GM12878 (cell line): Measurements from ENCODE around the gene CYP1A2. TPM values are rescaled to one million over a fixed set of nuclear protein-coding genes. Genes with fewer than 3 reads are reported as not detected.

Experiments
- BRCA1 ChIP-seq: IDR thresholded peaks from 2 replicates; pipeline ENCODE4 v1.6.1; 2011; ENCODE audit warnings: low read depth, low read length, improper control_type of control experiment
- EP300 ChIP-seq, 2 experiments: fragments of 150-350 bp in 1 of 2; IDR thresholded peaks; 2 replicates each; pipeline ENCODE4 v1.6.1; 2011 to 2012; ENCODE audit warnings: low read depth in 2 of 2, low read length in 2 of 2, borderline replicate concordance in 1 of 2, improper control_type of control experiment in 1 of 2, inconsistent platforms in 1 of 2; ENCODE audit not compliant: control insufficient read depth in 1 of 2
- NBN ChIP-seq: fragments of 450-650 bp; IDR thresholded peaks from 2 replicates; pipeline ENCODE4 v1.6.1; 2016
- NFIC ChIP-seq: IDR thresholded peaks from 2 replicates; pipeline ENCODE4 v1.6.1; 2012; ENCODE audit warnings: low read depth, mild to moderate bottlenecking, inconsistent platforms, low read length, moderate library complexity
- PAX8 ChIP-seq: fragments of 450-650 bp; IDR thresholded peaks from 2 replicates; pipeline ENCODE4 v1.6.1; 2017; ENCODE audit warnings: mild to moderate bottlenecking, moderate library complexity
- polyA plus RNA-seq, 11 experiments: library from polyadenylated mRNA; depleted of rRNA in 4 of 11; unstranded in 6 of 11; stranded (reverse) in 5 of 11; fragments of >200 nt; fragmentation: Nextera tagmentation in 4 of 11; fragmentation: Illumina TruSeq in 1 of 11; extraction: Ambion mirVana in 4 of 11; extraction: Trizol in 1 of 11; gene quantifications; 1 replicate in 1 of 11; 2 replicates in 10 of 11; pipeline versions ENCODE4 v1.2.1 to v1.2.3, GENCODE V29; 2011 to 2016; ENCODE audit warnings: inconsistent platforms in 2 of 11, missing spikeins in 2 of 11, low read depth in 1 of 11
- total RNA-seq, 4 experiments: library from RNA; depleted of rRNA in 3 of 4; stranded (reverse); fragments of >200 nt in 3 of 4; fragmentation: Illumina TruSeq in 1 of 4; extraction: Trizol in 1 of 4; gene quantifications; 2 replicates each; pipeline versions ENCODE4 v1.2.1 to v1.2.3, GENCODE V29; 2013 to 2021
- TF ChIP-seq, protein P1 (sequence below): fragments of 450-650 bp; IDR thresholded peaks from 2 replicates; pipeline ENCODE4 v1.6.1; 2017; ENCODE audit warnings: mild to moderate bottlenecking, low read depth, inconsistent platforms; ENCODE audit not compliant: poor library complexity, severe bottlenecking
- TF ChIP-seq, protein P2 (sequence below): fragments of 450-650 bp; IDR thresholded peaks from 2 replicates; pipeline ENCODE4 v1.6.1; 2016; ENCODE audit warnings: mild to moderate bottlenecking
- TF ChIP-seq, protein P3 (sequence below): fragments of 450-650 bp; IDR thresholded peaks from 2 replicates; pipeline ENCODE4 v1.6.1; 2016; ENCODE audit warnings: mild to moderate bottlenecking, moderate library complexity, borderline replicate concordance
- TF ChIP-seq, protein P4 (sequence below), 3 experiments: IDR thresholded peaks in 2 of 3; conservative IDR thresholded peaks in 1 of 3; 2 replicates each; pipeline ENCODE4 v1.5.1; 2011; ENCODE audit warnings: low read depth in 3 of 3, low read length in 3 of 3, mild to moderate bottlenecking in 3 of 3, control low read depth in 2 of 3, moderate library complexity in 2 of 3, inconsistent platforms in 1 of 3, mixed read lengths in 1 of 3; ENCODE audit not compliant: control insufficient read depth in 2 of 3, insufficient read depth in 1 of 3; ENCODE audit errors: extremely low read depth in 1 of 3

The CYP1A2 gene
- total and polyA plus RNA-seq, 10 of the 15 experiments (the other 5 are each of a cell fraction or from before 2014, with no cell fraction given) = 0.03 to 0.09 (median 0.05) TPM; not detected in 7

DNA sequence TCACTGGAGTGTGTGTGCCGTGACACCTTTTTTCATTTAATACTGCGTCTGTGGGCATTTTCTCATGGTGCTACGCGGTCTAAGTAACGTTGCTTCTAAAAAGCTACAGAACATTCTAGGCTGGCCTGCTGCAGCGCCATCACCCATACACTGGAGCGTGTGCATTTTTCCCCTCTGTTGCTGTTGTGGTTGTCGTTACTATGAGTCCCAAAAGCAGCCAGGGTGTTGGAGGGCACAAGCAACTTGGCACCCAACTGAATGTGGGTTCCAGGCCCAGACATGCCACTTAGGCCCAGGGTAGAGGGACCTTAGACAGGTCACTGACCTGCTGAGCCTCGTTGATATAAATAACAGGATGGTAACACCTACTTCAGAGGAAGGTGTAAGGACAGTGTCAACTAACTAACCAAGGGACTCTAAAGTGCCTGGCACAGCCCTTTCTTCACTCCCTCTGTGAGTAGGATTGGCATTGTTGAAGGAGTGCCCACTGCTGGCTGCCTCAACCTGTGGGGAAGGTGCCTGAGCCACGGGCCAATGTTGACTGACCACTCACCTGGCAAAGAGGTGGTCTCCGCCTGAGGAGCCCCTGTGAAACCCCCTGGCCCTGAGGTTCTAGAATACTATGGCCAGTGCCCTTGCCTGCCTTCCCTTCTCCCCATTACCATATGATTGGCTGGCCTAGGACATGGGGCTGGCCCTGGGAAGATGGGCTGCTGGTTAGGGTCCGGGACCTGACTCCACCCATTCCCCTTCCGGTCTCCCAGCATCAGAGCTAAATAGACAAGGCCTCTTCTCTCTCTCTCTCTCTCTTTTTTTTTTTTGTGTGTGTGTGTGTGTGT is 36.8 kb downstream of the CYP1A2 start (continued):
- TF ChIP-seq, protein P1, sequence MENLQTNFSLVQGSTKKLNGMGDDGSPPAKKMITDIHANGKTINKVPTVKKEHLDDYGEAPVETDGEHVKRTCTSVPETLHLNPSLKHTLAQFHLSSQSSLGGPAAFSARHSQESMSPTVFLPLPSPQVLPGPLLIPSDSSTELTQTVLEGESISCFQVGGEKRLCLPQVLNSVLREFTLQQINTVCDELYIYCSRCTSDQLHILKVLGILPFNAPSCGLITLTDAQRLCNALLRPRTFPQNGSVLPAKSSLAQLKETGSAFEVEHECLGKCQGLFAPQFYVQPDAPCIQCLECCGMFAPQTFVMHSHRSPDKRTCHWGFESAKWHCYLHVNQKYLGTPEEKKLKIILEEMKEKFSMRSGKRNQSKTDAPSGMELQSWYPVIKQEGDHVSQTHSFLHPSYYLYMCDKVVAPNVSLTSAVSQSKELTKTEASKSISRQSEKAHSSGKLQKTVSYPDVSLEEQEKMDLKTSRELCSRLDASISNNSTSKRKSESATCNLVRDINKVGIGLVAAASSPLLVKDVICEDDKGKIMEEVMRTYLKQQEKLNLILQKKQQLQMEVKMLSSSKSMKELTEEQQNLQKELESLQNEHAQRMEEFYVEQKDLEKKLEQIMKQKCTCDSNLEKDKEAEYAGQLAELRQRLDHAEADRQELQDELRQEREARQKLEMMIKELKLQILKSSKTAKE = no peak
- TF ChIP-seq EP300 (IDR thresholded peaks at IDR 0.05; ENCODE audit: borderline replicate concordance in 1 of 2, control insufficient read depth in 1 of 2, low read depth in 2 of 2, low read length in 2 of 2) (no peak), NBN (no peak), PAX8 (no peak), NFIC (no peak), BRCA1 (no peak)
- TF ChIP-seq, protein P2, sequence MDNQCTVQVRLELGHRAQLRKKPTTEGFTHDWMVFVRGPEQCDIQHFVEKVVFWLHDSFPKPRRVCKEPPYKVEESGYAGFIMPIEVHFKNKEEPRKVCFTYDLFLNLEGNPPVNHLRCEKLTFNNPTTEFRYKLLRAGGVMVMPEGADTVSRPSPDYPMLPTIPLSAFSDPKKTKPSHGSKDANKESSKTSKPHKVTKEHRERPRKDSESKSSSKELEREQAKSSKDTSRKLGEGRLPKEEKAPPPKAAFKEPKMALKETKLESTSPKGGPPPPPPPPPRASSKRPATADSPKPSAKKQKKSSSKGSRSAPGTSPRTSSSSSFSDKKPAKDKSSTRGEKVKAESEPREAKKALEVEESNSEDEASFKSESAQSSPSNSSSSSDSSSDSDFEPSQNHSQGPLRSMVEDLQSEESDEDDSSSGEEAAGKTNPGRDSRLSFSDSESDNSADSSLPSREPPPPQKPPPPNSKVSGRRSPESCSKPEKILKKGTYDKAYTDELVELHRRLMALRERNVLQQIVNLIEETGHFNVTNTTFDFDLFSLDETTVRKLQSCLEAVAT = peak; percentile 30; the same call in 1 of the 2 replicates
- TF ChIP-seq, protein P3, sequence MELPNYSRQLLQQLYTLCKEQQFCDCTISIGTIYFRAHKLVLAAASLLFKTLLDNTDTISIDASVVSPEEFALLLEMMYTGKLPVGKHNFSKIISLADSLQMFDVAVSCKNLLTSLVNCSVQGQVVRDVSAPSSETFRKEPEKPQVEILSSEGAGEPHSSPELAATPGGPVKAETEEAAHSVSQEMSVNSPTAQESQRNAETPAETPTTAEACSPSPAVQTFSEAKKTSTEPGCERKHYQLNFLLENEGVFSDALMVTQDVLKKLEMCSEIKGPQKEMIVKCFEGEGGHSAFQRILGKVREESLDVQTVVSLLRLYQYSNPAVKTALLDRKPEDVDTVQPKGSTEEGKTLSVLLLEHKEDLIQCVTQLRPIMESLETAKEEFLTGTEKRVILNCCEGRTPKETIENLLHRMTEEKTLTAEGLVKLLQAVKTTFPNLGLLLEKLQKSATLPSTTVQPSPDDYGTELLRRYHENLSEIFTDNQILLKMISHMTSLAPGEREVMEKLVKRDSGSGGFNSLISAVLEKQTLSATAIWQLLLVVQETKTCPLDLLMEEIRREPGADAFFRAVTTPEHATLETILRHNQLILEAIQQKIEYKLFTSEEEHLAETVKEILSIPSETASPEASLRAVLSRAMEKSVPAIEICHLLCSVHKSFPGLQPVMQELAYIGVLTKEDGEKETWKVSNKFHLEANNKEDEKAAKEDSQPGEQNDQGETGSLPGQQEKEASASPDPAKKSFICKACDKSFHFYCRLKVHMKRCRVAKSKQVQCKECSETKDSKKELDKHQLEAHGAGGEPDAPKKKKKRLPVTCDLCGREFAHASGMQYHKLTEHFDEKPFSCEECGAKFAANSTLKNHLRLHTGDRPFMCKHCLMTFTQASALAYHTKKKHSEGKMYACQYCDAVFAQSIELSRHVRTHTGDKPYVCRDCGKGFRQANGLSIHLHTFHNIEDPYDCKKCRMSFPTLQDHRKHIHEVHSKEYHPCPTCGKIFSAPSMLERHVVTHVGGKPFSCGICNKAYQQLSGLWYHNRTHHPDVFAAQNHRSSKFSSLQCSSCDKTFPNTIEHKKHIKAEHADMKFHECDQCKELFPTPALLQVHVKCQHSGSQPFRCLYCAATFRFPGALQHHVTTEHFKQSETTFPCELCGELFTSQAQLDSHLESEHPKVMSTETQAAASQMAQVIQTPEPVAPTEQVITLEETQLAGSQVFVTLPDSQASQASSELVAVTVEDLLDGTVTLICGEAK = no peak
- TF ChIP-seq, protein P4, sequence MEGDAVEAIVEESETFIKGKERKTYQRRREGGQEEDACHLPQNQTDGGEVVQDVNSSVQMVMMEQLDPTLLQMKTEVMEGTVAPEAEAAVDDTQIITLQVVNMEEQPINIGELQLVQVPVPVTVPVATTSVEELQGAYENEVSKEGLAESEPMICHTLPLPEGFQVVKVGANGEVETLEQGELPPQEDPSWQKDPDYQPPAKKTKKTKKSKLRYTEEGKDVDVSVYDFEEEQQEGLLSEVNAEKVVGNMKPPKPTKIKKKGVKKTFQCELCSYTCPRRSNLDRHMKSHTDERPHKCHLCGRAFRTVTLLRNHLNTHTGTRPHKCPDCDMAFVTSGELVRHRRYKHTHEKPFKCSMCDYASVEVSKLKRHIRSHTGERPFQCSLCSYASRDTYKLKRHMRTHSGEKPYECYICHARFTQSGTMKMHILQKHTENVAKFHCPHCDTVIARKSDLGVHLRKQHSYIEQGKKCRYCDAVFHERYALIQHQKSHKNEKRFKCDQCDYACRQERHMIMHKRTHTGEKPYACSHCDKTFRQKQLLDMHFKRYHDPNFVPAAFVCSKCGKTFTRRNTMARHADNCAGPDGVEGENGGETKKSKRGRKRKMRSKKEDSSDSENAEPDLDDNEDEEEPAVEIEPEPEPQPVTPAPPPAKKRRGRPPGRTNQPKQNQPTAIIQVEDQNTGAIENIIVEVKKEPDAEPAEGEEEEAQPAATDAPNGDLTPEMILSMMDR (IDR thresholded peaks at IDR 0.05 in 2 of 3, conservative IDR thresholded peaks at IDR 0.05 in 1 of 3; ENCODE audit: control insufficient read depth in 2 of 3, extremely low read depth in 1 of 3, insufficient read depth in 1 of 3, low read depth in 3 of 3, low read length in 3 of 3) = 0 out of 6 replicates have a peak, but pooled peaks of 2 of the 3 experiments have one; percentile 3
